Cardiac fibroblast (primary cell): ENCODE data around the gene ARHGAP31.
A peak's percentile ranks its signal among the peaks of the same experiment; 100 is the strongest.

ENCODE experiments used
- DNase-seq, 2 donors: peaks; one replicate each; pipeline versions ENCODE4 v3.0.0 to v3.0.0-alpha.2; 2010; ENCODE audit warnings: low read depth in 2 of 2
- H3K4me3 ChIP-seq, 2 donors: replicated peaks in 1 of 2; 1 replicate in 1 of 2; 2 replicates in 1 of 2; pipeline ENCODE4 v1.5.1; 2011; ENCODE audit warnings: low read depth in 2 of 2, low read length in 2 of 2, mild to moderate bottlenecking in 2 of 2, moderate library complexity in 1 of 2
- CTCF ChIP-seq: IDR thresholded peaks from one replicate; pipeline ENCODE4 v1.5.1; 2011; ENCODE audit warnings: low read depth, mild to moderate bottlenecking, low read length, inconsistent platforms

Gene ARHGAP31

GRCh38 chr3:119293871-119294695, at the start of gene ARHGAP31:
Gene ARHGAP31 (plus strand): TSS chr3:119294383. CDS start chr3:119294905, 522 bp downstream.
- DNase-seq, result peak; percentile 67 to 88
- no peak for TF ChIP-seq CTCF
- H3K4me3 ChIP-seq, result peak within 1 kb of the TSS; percentile 57 to 81

- TF ChIP-seq CTCF, result no peak
- no peak overlapping the region for H3K4me3 ChIP-seq
- DNase-seq, result no peak
These were observed 48.4 kb upstream of the ARHGAP31 start for GRCh38 chr3:119245778-119246177.

GRCh38 chr3:119255214-119255613, 39.0 kb upstream of the ARHGAP31 start:
- no peak for DNase-seq
- no peak overlapping the region for H3K4me3 ChIP-seq
- TF ChIP-seq CTCF, result no peak

- no peak for DNase-seq
- no peak for TF ChIP-seq CTCF
- no peak overlapping the region for H3K4me3 ChIP-seq
These were observed 37.1 kb upstream of the ARHGAP31 start for GRCh38 chr3:119257111-119257510.

GRCh38 chr3:119257654-119258410, 36.4 kb upstream of the ARHGAP31 start:
- TF ChIP-seq CTCF, result no peak
- peak; percentile 53 to 55 for DNase-seq

GRCh38 chr3:119258915-119259314, 35.3 kb upstream of the ARHGAP31 start:
- no peak overlapping the region for H3K4me3 ChIP-seq
- TF ChIP-seq CTCF, result no peak
- no peak for DNase-seq

More at GRCh38 chr3:119257654-119258410, 36.4 kb upstream of the ARHGAP31 start:
- H3K4me3 ChIP-seq, result no peak overlapping the region
